ENCODE results near the gene CHST9. TPM values are rescaled to one million over a fixed set of nuclear protein-coding genes. Genes with fewer than 3 reads are reported as not detected.

Gene CHST9
- total RNA-seq, 1 experiment from 2014 or later: 3.5 TPM

DNA sequence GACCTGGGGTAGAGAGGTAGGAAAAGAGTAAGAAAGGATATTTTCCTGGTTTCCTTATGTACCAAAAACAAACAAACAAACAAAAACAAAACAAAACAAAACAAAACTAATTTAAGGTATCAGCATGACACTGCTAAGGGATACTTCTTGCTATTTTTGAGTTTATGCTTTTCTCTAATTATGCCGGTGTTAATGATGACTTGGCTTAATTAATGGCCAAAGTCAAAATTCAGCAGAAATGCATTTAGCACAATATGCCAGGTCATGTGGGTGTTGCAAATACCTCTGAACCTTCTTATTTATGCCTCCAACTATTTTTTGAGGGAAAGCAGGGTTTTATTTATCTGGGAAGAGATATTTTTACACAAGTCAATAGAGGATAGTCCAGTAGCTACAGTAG is 3.2 kb upstream of the CHST9 start:
- H3K23ac ChIP-seq (ENCODE audit: insufficient read length, low read depth, low read length): no peak overlapping the region
- H3K27ac Mint-ChIP-seq: no peak overlapping the region
- no peak overlapping the region for H3K27ac ChIP-seq (ENCODE audit: insufficient read length, low read depth, low read length)
- H3K18ac ChIP-seq (ENCODE audit: insufficient read length, low read depth, low read length): no peak overlapping the region
- no peak overlapping the region for H2BK15ac ChIP-seq (ENCODE audit: low read depth, low read length)
- H3K27me3 Mint-ChIP-seq (ENCODE audit: low read depth): peaks cover 27% of the 10 kb centered on the region
- H2AFZ ChIP-seq (ENCODE audit: low read length): no peak overlapping the region
- no peaks in the 10 kb centered on the region for H3K27me3 ChIP-seq (ENCODE audit: insufficient read depth, low read length)
- H3K23me2 ChIP-seq (ENCODE audit: insufficient read length, low read depth, low read length, poor library complexity, severe bottlenecking): peaks cover 5% of the 10 kb centered on the region
- no peaks in the 10 kb centered on the region for H3K4me1 ChIP-seq (ENCODE audit: insufficient read depth, low read length)
- H2BK12ac ChIP-seq (ENCODE audit: insufficient read length, low read depth, low read length): no peak overlapping the region
- H2BK20ac ChIP-seq (ENCODE audit: low read depth, low read length, poor library complexity, severe bottlenecking): no peak overlapping the region
- H3K9me3 Mint-ChIP-seq: no peaks in the 10 kb centered on the region
- no peak overlapping the region for H4K91ac ChIP-seq (ENCODE audit: insufficient read length, low read depth, low read length)
- no peak overlapping the region for H4K8ac ChIP-seq (replicated peaks; ENCODE audit: insufficient read length, low read depth, low read length)
- no CpG with 5 or more reads among the region's 1 CpG for WGBS (ENCODE audit: extremely low coverage, insufficient read length, low lambda C conversion rate)
- H3K4ac ChIP-seq (ENCODE audit: low read depth, low read length): no peak overlapping the region
- TF ChIP-seq, protein P1, sequence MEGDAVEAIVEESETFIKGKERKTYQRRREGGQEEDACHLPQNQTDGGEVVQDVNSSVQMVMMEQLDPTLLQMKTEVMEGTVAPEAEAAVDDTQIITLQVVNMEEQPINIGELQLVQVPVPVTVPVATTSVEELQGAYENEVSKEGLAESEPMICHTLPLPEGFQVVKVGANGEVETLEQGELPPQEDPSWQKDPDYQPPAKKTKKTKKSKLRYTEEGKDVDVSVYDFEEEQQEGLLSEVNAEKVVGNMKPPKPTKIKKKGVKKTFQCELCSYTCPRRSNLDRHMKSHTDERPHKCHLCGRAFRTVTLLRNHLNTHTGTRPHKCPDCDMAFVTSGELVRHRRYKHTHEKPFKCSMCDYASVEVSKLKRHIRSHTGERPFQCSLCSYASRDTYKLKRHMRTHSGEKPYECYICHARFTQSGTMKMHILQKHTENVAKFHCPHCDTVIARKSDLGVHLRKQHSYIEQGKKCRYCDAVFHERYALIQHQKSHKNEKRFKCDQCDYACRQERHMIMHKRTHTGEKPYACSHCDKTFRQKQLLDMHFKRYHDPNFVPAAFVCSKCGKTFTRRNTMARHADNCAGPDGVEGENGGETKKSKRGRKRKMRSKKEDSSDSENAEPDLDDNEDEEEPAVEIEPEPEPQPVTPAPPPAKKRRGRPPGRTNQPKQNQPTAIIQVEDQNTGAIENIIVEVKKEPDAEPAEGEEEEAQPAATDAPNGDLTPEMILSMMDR (conservative IDR thresholded peaks at IDR 0.05): no peak
- H3K9me3 ChIP-seq (ENCODE audit: control insufficient read depth, low read depth, low read length): no peaks in the 10 kb centered on the region
- H3K14ac ChIP-seq (ENCODE audit: insufficient read depth, low read length): no peak overlapping the region
- no peak overlapping the region for H2BK120ac ChIP-seq (ENCODE audit: low read depth, low read length, poor library complexity, severe bottlenecking)
- H3K4me2 ChIP-seq (ENCODE audit: insufficient read depth, insufficient read length, low read length): no peak overlapping the region
- no peaks in the 10 kb centered on the region for H3K79me2 ChIP-seq (ENCODE audit: insufficient read depth, low read length)
- H3K36me3 Mint-ChIP-seq (ENCODE audit: insufficient read depth in 1 of 3, low read depth in 3 of 3): no peaks in the 10 kb centered on the region
- no peaks in the 10 kb centered on the region for H3K79me1 ChIP-seq (ENCODE audit: insufficient read depth, low read depth, low read length, poor library complexity, severe bottlenecking)
- H2BK5ac ChIP-seq (ENCODE audit: insufficient read length, low read length): no peak overlapping the region
- H4K20me1 ChIP-seq (ENCODE audit: control insufficient read depth, insufficient read depth, insufficient read length): no peaks in the 10 kb centered on the region
- H3K4me1 Mint-ChIP-seq: peaks cover 11 to 13% of the 10 kb centered on the region in 2 experiments
- DNase-seq: no peak
- H3K56ac ChIP-seq (ENCODE audit: insufficient read length, low read depth, low read length): no peak overlapping the region
- no peak overlapping the region for H3T11ph ChIP-seq (ENCODE audit: low read length)
- H3K4me3 Mint-ChIP-seq: no peak overlapping the region
- no peak overlapping the region for H2AK5ac ChIP-seq (ENCODE audit: insufficient read length, low read length)
- H4K5ac ChIP-seq (ENCODE audit: insufficient read length, low read depth, low read length): no peak overlapping the region
- H3K9ac ChIP-seq (ENCODE audit: extremely low read depth, insufficient read length, low read length): no peak overlapping the region

Data from H9 (cell line).